Left lung (tissue), 10 donors: Measurements from ENCODE around the gene MAP3K12. TPM values are rescaled to one million over a fixed set of nuclear protein-coding genes. Genes with fewer than 3 reads are reported as not detected.

Experiments
- ATAC-seq: fragments of 200-7000 bp; cut with Tn5 transposase; one replicate; pipeline ENCODE4 v1.9.1; 2020; ENCODE audit warnings: moderate library complexity
- DNase-seq, 4 donors: peaks; one replicate each; pipeline ENCODE4 v3.0.0-alpha.2; 2013 to 2020
- H3K27ac ChIP-seq, 2 donors: fragments of 200-600 bp; sonication (generic) in 1 of 2; one replicate each; pipeline versions ENCODE4 v1.5.0 to v1.8.0; 2020 to 2021
- H3K27me3 ChIP-seq, 2 donors: fragments of 200-600 bp; sonication (generic) in 1 of 2; one replicate each; pipeline versions ENCODE4 v1.5.0 to v1.8.0; 2020 to 2021
- H3K36me3 ChIP-seq, 2 donors: fragments of 200-600 bp; sonication (generic) in 1 of 2; one replicate each; pipeline versions ENCODE4 v1.5.0 to v1.8.0; 2020 to 2021
- H3K4me1 ChIP-seq, 2 donors: fragments of 200-600 bp; one replicate each; pipeline ENCODE4 v1.8.0; 2021
- H3K4me3 ChIP-seq, 2 donors: fragments of 200-600 bp; sonication (generic) in 1 of 2; one replicate each; pipeline versions ENCODE4 v1.5.0 to v1.8.0; 2020 to 2021; ENCODE audit warnings: mild to moderate bottlenecking in 1 of 2
- H3K9me3 ChIP-seq, 2 donors: fragments of 200-600 bp; sonication (generic) in 1 of 2; one replicate each; pipeline versions ENCODE4 v1.5.0 to v1.8.0; 2020 to 2021
- CTCF ChIP-seq, 2 donors: fragments of 200-600 bp; sonication (generic) in 1 of 2; IDR thresholded peaks; one replicate each; pipeline versions ENCODE4 v1.5.0 to v1.8.0; 2021; ENCODE audit warnings: antibody characterized with exemption in 2 of 2
- intact Hi-C, 2 donors: fragments of 100-400 bp; cut with DNase I; formaldehyde crosslinking; loops; one replicate each; pipeline versions ENCODE4 v1.11.2 to v1.14.2; 2022
- polyA plus RNA-seq, 6 donors: library from polyadenylated mRNA; unstranded; fragments of 120-200 nt; gene quantifications; one replicate each; pipeline ENCODE4 v1.2.1, GENCODE V29; 2013; ENCODE audit not compliant: insufficient read length in 6 of 6
- total RNA-seq, 2 donors: library from RNA; stranded (reverse); fragmentation: NEBNext Ultra II Directional; extraction: Animal tissue kit (Norgen Biotek cat#: 25700); gene quantifications; one replicate each; pipeline ENCODE4 v1.2.1, GENCODE V29; 2021
- donor health status: DM: no; HTN: yes; CAD: no.
- donor health status: DM: no; HTN: no; CAD: no.

The MAP3K12 gene
- total and polyA plus RNA-seq, 8 donors, result 19.9 to 38.0 (median 31.1) TPM

DNA sequence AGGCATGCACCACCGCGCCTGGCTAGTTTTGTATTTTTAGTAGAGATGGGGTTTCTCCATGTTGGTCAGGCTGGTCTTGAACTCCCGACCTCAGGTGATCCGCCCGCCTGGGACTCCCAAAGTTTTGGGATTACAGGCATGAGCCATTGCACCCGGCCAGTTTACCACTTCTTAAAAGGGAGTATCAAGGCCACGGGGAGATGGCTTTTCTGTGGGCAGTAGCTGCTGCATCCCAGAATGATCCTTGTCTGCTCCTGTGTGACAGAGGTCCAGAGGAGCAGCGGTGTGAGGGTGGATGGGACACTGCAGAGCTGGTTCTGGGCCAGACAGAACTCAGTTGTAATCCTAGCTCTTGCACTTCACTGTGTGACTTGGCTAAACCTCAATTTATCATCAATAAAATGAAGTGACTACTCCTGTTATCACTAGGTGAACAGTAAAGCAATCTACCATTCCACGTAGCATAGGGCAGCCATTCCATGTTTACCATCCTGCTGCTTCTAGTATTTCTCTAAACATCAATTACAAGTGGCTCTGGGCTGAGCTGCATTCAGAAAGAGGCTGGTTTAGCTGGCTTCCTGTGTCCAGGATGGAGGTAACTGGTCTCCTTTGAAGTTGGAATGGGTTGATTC is 11.0 kb upstream of the MAP3K12 start:
- DNase-seq, result no peak
- no peak for TF ChIP-seq CTCF (IDR thresholded peaks at IDR 0.05)

GRCh38 chr12:53508534-53509170 is 9.4 kb upstream of the MAP3K12 start:
- intact Hi-C loops, result loop anchor here in 1 of 2 donors (10.0 kb wide), 1 partner anchor 184 kb away; the partner anchor contains the start of gene AAAS
- DNase-seq, result peak; percentile 72 to 91 (median 85)
- peak; percentile 93 for ATAC-seq
- Histone ChIP-seq H3K27ac (peak overlapping the region in 1 of 2 donors; percentile 68), H3K4me3 (no peak overlapping the region), H3K9me3 (no peaks in the 10 kb centered on the region), H3K27me3 (no peaks in the 10 kb centered on the region), H3K4me1 (peaks cover 9 to 15% of the 10 kb centered on the region in 2 donors), H3K36me3 (peaks cover 0 to 80% of the 10 kb centered on the region in 2 donors)
- peak; percentile 86 to 90 for TF ChIP-seq CTCF (IDR thresholded peaks at IDR 0.05)

More for the DNA sequence above, 11.0 kb upstream of the MAP3K12 start:
- intact Hi-C loops, result no loop called here
- no peak overlapping the region for H3K27ac ChIP-seq
- no peak overlapping the region for H3K4me3 ChIP-seq
- no peak for ATAC-seq
- peaks cover 9 to 11% of the 10 kb centered on the region in 2 donors for H3K4me1 ChIP-seq
- H3K36me3 ChIP-seq, result peaks cover 0 to 81% of the 10 kb centered on the region in 2 donors
- H3K9me3 ChIP-seq, result no peaks in the 10 kb centered on the region
- no peaks in the 10 kb centered on the region for H3K27me3 ChIP-seq

- no peaks in the 10 kb centered on the region for H3K9me3 ChIP-seq
- TF ChIP-seq CTCF (IDR thresholded peaks at IDR 0.05), result no peak
- no peak overlapping the region for H3K27ac ChIP-seq
- DNase-seq, result no peak
- intact Hi-C loops, result loop anchor here in 1 of 2 donors (10.0 kb wide), 1 partner anchor 183 kb away; the partner anchor contains the start of gene AAAS
- H3K27me3 ChIP-seq, result no peaks in the 10 kb centered on the region
- H3K4me3 ChIP-seq, result no peak overlapping the region
- H3K36me3 ChIP-seq, result peaks cover 0 to 70% of the 10 kb centered on the region in 2 donors
- H3K4me1 ChIP-seq, result peaks cover 12 to 24% of the 10 kb centered on the region in 2 donors
- no peak for ATAC-seq
Observed at GRCh38 chr12:53507603-53507885, 8.3 kb upstream of the MAP3K12 start.

DNA sequence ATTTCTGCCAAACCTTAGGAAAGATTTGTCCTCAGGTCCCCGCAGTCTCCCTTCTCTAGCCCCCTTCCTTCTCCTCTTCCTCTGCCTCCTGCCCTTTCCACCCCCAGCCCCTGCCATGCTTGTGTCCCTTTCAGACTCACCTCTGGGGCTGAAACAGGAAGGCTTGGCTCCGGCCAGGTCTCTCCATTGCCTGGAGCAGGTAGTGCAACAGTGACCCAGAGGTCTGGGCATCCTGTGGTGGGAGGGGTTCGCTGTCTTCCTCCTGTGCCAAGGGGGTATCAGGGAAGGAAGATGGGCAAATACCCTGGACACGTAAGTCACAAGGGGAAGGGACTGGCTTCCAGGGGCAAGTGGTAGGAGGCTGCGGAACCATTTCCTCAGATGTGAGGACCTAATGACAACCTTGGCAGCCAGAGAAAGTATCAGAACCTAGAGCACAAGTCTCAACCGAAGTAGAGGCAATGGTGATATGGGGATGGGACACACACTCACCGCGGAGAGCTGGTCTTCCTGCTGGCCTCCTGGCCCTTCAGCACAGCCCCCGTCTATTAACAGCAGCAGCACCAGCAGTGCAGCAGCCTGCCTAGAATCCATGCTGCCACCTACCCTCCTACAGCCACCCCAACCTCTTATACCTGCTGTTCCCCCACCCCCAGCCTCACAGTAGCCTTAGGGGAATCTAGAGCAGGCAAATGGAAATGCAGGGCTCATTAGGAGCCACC is 7.8 kb upstream of the MAP3K12 start, which contains the start of gene NPFF:
Gene NPFF, minus strand, starts transcription at position 604 of the 722 bp plus-strand sequence. Its CDS starts 10 bp downstream, at position 594.
- no peak for TF ChIP-seq CTCF (IDR thresholded peaks at IDR 0.05)
- peaks cover 14 to 29% of the 10 kb centered on the region in 2 donors for H3K4me1 ChIP-seq
- H3K9me3 ChIP-seq, result no peaks in the 10 kb centered on the region
- ATAC-seq (no peak), DNase-seq (no peak)
- H3K4me3 ChIP-seq, result no peak within 1 kb of the TSS
- H3K27ac ChIP-seq, result peak within 1 kb of the TSS in 1 of 2 donors; percentile 18
- peaks cover 0 to 65% of the 10 kb centered on the region in 2 donors for H3K36me3 ChIP-seq
- H3K27me3 ChIP-seq, result no peaks in the 10 kb centered on the region
- intact Hi-C loops, result loop anchor here in 1 of 2 donors (10.0 kb wide), 1 partner anchor 182 kb away; the partner anchor contains the start of gene AAAS

GRCh38 chr12:53506450-53506785 is 7.2 kb upstream of the MAP3K12 start:
- no peak overlapping the region for H3K27ac ChIP-seq
- H3K36me3 ChIP-seq, result peaks cover 0 to 59% of the 10 kb centered on the region in 2 donors

More at GRCh38 chr12:53506450-53506785, 7.2 kb upstream of the MAP3K12 start:
- DNase-seq, result no peak
- ATAC-seq, result no peak
- Histone ChIP-seq H3K9me3 (no peaks in the 10 kb centered on the region), H3K4me1 (peaks cover 20 to 35% of the 10 kb centered on the region in 2 donors), H3K4me3 (no peak overlapping the region), H3K27me3 (no peaks in the 10 kb centered on the region)
- intact Hi-C loops, result loop anchor here in 1 of 2 donors (10.0 kb wide), 1 partner anchor 182 kb away; the partner anchor contains the start of gene AAAS
- no peak for TF ChIP-seq CTCF (IDR thresholded peaks at IDR 0.05)
